WTC11 (cell line): ENCODE data around the gene USP11. TPM values are rescaled to one million over a fixed set of nuclear protein-coding genes. Genes with fewer than 3 reads are reported as not detected.

Experiments
- ATAC-seq: fragments of 200-7000 bp; cut with Tn5 transposase; 2 replicates; pipeline ENCODE4 v1.10.0; 2021; ENCODE audit warnings: mild to moderate bottlenecking, moderate library complexity
- CTCF ChIA-PET: fragments of 300-600 bp; sonication (Branson Sonifier 250); formaldehyde crosslinking; loops from one replicate; lab custom pipeline; 2021; ENCODE audit warnings: antibody characterized with exemption; lab: Charles Lee
- POLR2A ChIA-PET: fragments of 350-600 bp; sonication (Branson Sonifier 250); formaldehyde crosslinking; loops from one replicate; lab custom pipeline; 2021; ENCODE audit warnings: antibody characterized with exemption; lab: Charles Lee
- DNase-seq: peaks from one replicate; pipeline ENCODE4 v3.0.0; 2021; ENCODE audit warnings: low spot score
- H3K27ac Mint-ChIP-seq: 2 replicates; pipeline ENCODE4 v1.8.0; 2021; ENCODE audit warnings: mixed read lengths
- H3K27me3 Mint-ChIP-seq: 2 replicates; pipeline ENCODE4 v1.8.0; 2021; ENCODE audit warnings: low read depth, mild to moderate bottlenecking, moderate library complexity, mixed read lengths
- H3K36me3 Mint-ChIP-seq: 2 replicates; pipeline ENCODE4 v1.8.0; 2021; ENCODE audit warnings: mixed read lengths
- H3K4me1 Mint-ChIP-seq: 2 replicates; pipeline ENCODE4 v1.8.0; 2022; ENCODE audit warnings: mixed read lengths
- H3K4me3 Mint-ChIP-seq: 2 replicates; pipeline ENCODE4 v1.8.0; 2021; ENCODE audit warnings: mild to moderate bottlenecking, moderate library complexity, mixed read lengths
- H3K9me3 Mint-ChIP-seq: 2 replicates; pipeline ENCODE4 v1.8.0; 2021; ENCODE audit warnings: mixed read lengths
- ATF2 ChIP-seq: sonication (generic); formaldehyde crosslinking; IDR thresholded peaks from 2 replicates; pipeline ENCODE4 v1.8.1; 2022; ENCODE audit warnings: low read depth, missing genetic modification reagents, borderline replicate concordance
- CREM ChIP-seq: sonication (generic); formaldehyde crosslinking; IDR thresholded peaks from 2 replicates; pipeline ENCODE4 v1.8.1; 2022; ENCODE audit warnings: mild to moderate bottlenecking, missing genetic modification reagents, moderate library complexity
- ELF4 ChIP-seq: sonication (generic); formaldehyde crosslinking; IDR thresholded peaks from 2 replicates; pipeline ENCODE4 v1.8.1; 2022; ENCODE audit warnings: low read depth, mild to moderate bottlenecking, moderate library complexity, missing genetic modification reagents
- EMX1 ChIP-seq: fragments of 250-450 bp; sonication (Bioruptor Pico); IDR thresholded peaks from 2 replicates; pipeline ENCODE4 v1.8.0; 2021; ENCODE audit warnings: mild to moderate bottlenecking
- ERG ChIP-seq: fragments of 250-450 bp; sonication (Bioruptor Pico); IDR thresholded peaks from 2 replicates; pipeline ENCODE4 v1.8.0; 2021; ENCODE audit warnings: mild to moderate bottlenecking
- FOXP1 ChIP-seq: sonication (generic); formaldehyde crosslinking; IDR thresholded peaks from 2 replicates; pipeline ENCODE4 v1.8.0; 2022; ENCODE audit warnings: missing genetic modification reagents, mild to moderate bottlenecking, moderate library complexity, borderline replicate concordance
- GABPB1 ChIP-seq: sonication (generic); formaldehyde crosslinking; IDR thresholded peaks from 2 replicates; pipeline ENCODE4 v1.8.1; 2023; ENCODE audit warnings: mild to moderate bottlenecking, missing genetic modification reagents
- GRHL2 ChIP-seq: fragments of 250-450 bp; sonication (Bioruptor Pico); IDR thresholded peaks from 2 replicates; pipeline ENCODE4 v1.8.0; 2022; ENCODE audit warnings: mild to moderate bottlenecking, moderate library complexity; ENCODE audit not compliant: insufficient replicate concordance, severe bottlenecking
- JAZF1 ChIP-seq: fragments of 250-450 bp; sonication (Bioruptor Pico); IDR thresholded peaks from 2 replicates; pipeline ENCODE4 v1.9.0; 2021; ENCODE audit warnings: moderate library complexity, mild to moderate bottlenecking, inconsistent platforms
- MYBL2 ChIP-seq: sonication (generic); formaldehyde crosslinking; IDR thresholded peaks from 2 replicates; pipeline ENCODE4 v1.8.1; 2023; ENCODE audit warnings: mild to moderate bottlenecking, moderate library complexity, missing genetic modification reagents
- NR3C1 ChIP-seq: sonication (generic); formaldehyde crosslinking; conservative IDR thresholded peaks from 2 replicates; pipeline ENCODE4 v1.8.1; 2023; ENCODE audit warnings: low read depth, mild to moderate bottlenecking, missing genetic modification reagents
- SP1 ChIP-seq: sonication (generic); formaldehyde crosslinking; conservative IDR thresholded peaks from 2 replicates; pipeline ENCODE4 v1.8.1; 2022; ENCODE audit warnings: missing genetic modification reagents
- TEAD1 ChIP-seq: sonication (generic); formaldehyde crosslinking; IDR thresholded peaks from 2 replicates; pipeline ENCODE4 v1.8.0; 2022; ENCODE audit warnings: mild to moderate bottlenecking, missing genetic modification reagents
- ZBTB21 ChIP-seq: sonication (generic); formaldehyde crosslinking; IDR thresholded peaks from 2 replicates; pipeline ENCODE4 v1.8.1; 2023; ENCODE audit warnings: mild to moderate bottlenecking, missing genetic modification reagents, borderline replicate concordance
- ZNF219 ChIP-seq: sonication (generic); formaldehyde crosslinking; IDR thresholded peaks from 2 replicates; pipeline ENCODE4 v1.8.0; 2023; ENCODE audit warnings: missing genetic modification reagents, mild to moderate bottlenecking, borderline replicate concordance
- ZNF232 ChIP-seq: sonication (generic); formaldehyde crosslinking; IDR thresholded peaks from 2 replicates; pipeline ENCODE4 v1.8.0; 2022; ENCODE audit warnings: mild to moderate bottlenecking, missing genetic modification reagents
- ZNF317 ChIP-seq: sonication (generic); formaldehyde crosslinking; IDR thresholded peaks from 2 replicates; pipeline ENCODE4 v1.8.1; 2023; ENCODE audit warnings: low read depth, mild to moderate bottlenecking, moderate library complexity, missing genetic modification reagents, borderline replicate concordance
- ZNF416 ChIP-seq: fragments of 250-450 bp; sonication (Bioruptor Pico); IDR thresholded peaks from 2 replicates; pipeline ENCODE4 v1.9.0; 2021; ENCODE audit warnings: mild to moderate bottlenecking, inconsistent platforms
- total RNA-seq: library from RNA; stranded (reverse); gene quantifications from 3 replicates; pipeline ENCODE4 v1.2.3, GENCODE V29; 2021
- TF ChIP-seq, protein P1 (sequence below): sonication (generic); formaldehyde crosslinking; IDR thresholded peaks from 2 replicates; pipeline ENCODE4 v1.8.1; 2023; ENCODE audit warnings: mild to moderate bottlenecking, missing genetic modification reagents, moderate library complexity
- TF ChIP-seq, protein P2 (sequence below): sonication (generic); formaldehyde crosslinking; IDR thresholded peaks from 2 replicates; pipeline ENCODE4 v1.8.0; 2023; ENCODE audit warnings: mild to moderate bottlenecking, missing genetic modification reagents
- TF ChIP-seq, protein P3 (sequence below): sonication (generic); formaldehyde crosslinking; IDR thresholded peaks from 2 replicates; pipeline ENCODE4 v1.8.1; 2022; ENCODE audit warnings: mild to moderate bottlenecking, missing genetic modification reagents, moderate library complexity, borderline replicate concordance

USP11 gene
- total RNA-seq, 1 experiment from 2014 or later: 86.8 TPM

DNA sequence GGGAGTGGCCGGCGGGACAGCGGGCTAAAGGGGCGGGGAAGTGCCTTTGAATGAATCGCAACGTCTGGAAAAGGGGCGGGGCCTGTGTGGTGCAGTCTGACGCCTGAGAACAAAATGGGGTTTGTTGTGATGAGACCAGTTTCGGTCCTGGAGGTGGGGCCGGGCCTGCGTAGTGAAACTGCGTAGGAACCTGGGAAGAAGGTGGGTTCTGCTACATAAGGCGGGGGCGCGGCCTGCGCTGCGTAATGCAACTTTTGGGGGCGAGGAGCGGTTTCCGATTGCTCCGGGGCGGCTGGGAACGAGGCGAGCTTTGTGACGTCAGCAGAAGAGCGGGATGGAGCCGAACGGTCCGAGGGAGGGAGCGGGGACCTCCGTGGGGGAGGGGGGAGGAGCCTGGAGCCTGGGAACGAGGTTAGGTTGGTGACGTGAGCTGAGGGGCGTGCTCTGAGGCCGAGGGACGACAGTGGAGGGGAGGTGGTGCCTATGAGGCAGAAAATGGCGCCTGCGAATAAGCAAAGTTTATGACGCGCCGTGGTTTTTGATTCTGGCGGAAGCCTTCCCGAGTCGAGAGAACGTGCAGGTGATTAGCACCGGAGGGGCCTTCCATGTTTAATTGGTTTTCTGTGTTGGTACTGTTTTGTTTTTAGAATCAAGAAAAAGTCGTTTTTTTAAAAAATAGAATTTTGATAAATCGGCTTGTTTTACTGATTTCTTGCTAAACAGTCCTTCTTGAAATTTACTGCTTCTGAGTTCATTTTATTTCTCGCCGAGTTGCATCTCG, 714 bp downstream of the USP11 start:
- Mint-ChIP-seq H3K9me3 (no peaks in the 10 kb centered on the region), H3K4me1 (peaks cover 10% of the 10 kb centered on the region), H3K36me3 (peaks cover 7% of the 10 kb centered on the region)
- ATAC-seq: peak; percentile 89
- CTCF ChIA-PET: interaction anchor here (1.1 to 2.4 kb wide), 4 partner anchors 79 to 290 kb away, joined by 4 to 6 read pairs (median 6); no protein-coding TSS in a partner anchor
- TF ChIP-seq CREM (CRISPR knock-in tag) (peak; percentile 45; the same call in 1 of the 2 replicates), ZBTB21 (CRISPR knock-in tag) (peak; percentile 98), ZNF317 (CRISPR knock-in tag) (no peak), FOXP1 (CRISPR knock-in tag) (peak; percentile 6; the same call in 1 of the 2 replicates), MYBL2 (no peak), SP1 (CRISPR knock-in tag) (peak; percentile 28; the same call in 1 of the 2 replicates)
- TF ChIP-seq, all 79 proteins: peak for 4
- Mint-ChIP-seq H3K27ac (peak overlapping the region; percentile 100), H3K27me3 (no peaks in the 10 kb centered on the region), H3K4me3 (peak overlapping the region; percentile 93)
- peak; percentile 87 for DNase-seq
- POLR2A ChIA-PET: interaction anchor here (0.6 to 2.4 kb wide), 9 partner anchors 11 to 348 kb away, joined by 3 to 19 read pairs (median 4); partner anchors contain the start of genes CDK16 and RBM10

- no peak for ATAC-seq
- Mint-ChIP-seq H3K36me3 (peaks cover 4% of the 10 kb centered on the region), H3K27ac (peak overlapping the region; percentile 93), H3K4me3 (peak overlapping the region; percentile 93), H3K4me1 (peaks cover 10% of the 10 kb centered on the region), H3K27me3 (no peaks in the 10 kb centered on the region), H3K9me3 (no peaks in the 10 kb centered on the region)
- POLR2A ChIA-PET: no interaction called here
- no peak for DNase-seq
- CTCF ChIA-PET: no interaction called here
- TF ChIP-seq ZNF232 (CRISPR knock-in tag): no peak
- no peak for TF ChIP-seq ZNF416 (CRISPR knock-in tag)
- no peak for TF ChIP-seq GRHL2
- TF ChIP-seq EMX1 (CRISPR knock-in tag): no peak
- no peak for TF ChIP-seq ELF4
- TF ChIP-seq, protein P1, sequence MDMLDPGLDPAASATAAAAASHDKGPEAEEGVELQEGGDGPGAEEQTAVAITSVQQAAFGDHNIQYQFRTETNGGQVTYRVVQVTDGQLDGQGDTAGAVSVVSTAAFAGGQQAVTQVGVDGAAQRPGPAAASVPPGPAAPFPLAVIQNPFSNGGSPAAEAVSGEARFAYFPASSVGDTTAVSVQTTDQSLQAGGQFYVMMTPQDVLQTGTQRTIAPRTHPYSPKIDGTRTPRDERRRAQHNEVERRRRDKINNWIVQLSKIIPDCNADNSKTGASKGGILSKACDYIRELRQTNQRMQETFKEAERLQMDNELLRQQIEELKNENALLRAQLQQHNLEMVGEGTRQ (CRISPR knock-in tag): no peak
- no peak for TF ChIP-seq ERG (CRISPR knock-in tag)
- no peak for TF ChIP-seq SP1 (CRISPR knock-in tag)
- TF ChIP-seq ZNF219 (CRISPR knock-in tag): no peak
These were observed 1.8 kb downstream of the USP11 start for GRCh38 chrX:47234583-47234982.

DNA sequence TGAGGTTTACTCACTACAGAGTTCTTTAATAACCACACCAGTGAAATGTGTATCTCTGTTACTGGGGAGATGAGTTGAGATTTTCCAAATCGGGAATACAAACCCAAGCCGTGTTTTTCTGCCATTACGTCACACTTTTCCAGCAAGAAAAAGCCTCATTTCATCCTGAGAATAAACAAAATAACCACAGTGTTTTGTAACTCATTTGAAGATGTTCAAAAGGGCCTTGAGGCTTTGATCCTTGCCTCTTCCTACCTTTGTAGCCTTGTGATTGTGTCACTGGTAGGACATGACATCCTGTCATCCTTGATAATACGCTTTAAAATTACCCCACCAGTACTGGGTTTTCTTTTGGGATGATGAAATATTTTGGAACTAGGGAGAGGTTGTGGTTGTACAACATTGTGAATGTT, 2.9 kb downstream of the USP11 start:
- ChIA-PET CTCF (no interaction called here), POLR2A (interaction anchor here (1.0 kb wide), 1 partner anchor 18 kb away, joined by 3 read pairs; no protein-coding TSS in a partner anchor)
- peak overlapping the region; percentile 76 for H3K27ac Mint-ChIP-seq
- peaks cover 16% of the 10 kb centered on the region for H3K36me3 Mint-ChIP-seq
- H3K27me3 Mint-ChIP-seq: no peaks in the 10 kb centered on the region
- peak; percentile 75; the same call in 1 of the 2 replicates for TF ChIP-seq GABPB1 (CRISPR knock-in tag)
- no peak for TF ChIP-seq NR3C1
- H3K4me1 Mint-ChIP-seq: peaks cover 10% of the 10 kb centered on the region
- no peak for DNase-seq
- ATAC-seq: no peak
- no peaks in the 10 kb centered on the region for H3K9me3 Mint-ChIP-seq
- peak overlapping the region; percentile 29; the same call in 1 of the 2 replicates for H3K4me3 Mint-ChIP-seq

GRCh38 chrX:47239199-47239598, 6.4 kb downstream of the USP11 start:
- no peak for ATAC-seq
- ChIA-PET POLR2A (no interaction called here), CTCF (no interaction called here)
- Mint-ChIP-seq H3K27me3 (no peaks in the 10 kb centered on the region), H3K9me3 (no peaks in the 10 kb centered on the region), H3K36me3 (peaks cover 41% of the 10 kb centered on the region), H3K4me3 (no peak overlapping the region), H3K4me1 (peaks cover 8% of the 10 kb centered on the region), H3K27ac (no peak overlapping the region)
- TF ChIP-seq, protein P2, sequence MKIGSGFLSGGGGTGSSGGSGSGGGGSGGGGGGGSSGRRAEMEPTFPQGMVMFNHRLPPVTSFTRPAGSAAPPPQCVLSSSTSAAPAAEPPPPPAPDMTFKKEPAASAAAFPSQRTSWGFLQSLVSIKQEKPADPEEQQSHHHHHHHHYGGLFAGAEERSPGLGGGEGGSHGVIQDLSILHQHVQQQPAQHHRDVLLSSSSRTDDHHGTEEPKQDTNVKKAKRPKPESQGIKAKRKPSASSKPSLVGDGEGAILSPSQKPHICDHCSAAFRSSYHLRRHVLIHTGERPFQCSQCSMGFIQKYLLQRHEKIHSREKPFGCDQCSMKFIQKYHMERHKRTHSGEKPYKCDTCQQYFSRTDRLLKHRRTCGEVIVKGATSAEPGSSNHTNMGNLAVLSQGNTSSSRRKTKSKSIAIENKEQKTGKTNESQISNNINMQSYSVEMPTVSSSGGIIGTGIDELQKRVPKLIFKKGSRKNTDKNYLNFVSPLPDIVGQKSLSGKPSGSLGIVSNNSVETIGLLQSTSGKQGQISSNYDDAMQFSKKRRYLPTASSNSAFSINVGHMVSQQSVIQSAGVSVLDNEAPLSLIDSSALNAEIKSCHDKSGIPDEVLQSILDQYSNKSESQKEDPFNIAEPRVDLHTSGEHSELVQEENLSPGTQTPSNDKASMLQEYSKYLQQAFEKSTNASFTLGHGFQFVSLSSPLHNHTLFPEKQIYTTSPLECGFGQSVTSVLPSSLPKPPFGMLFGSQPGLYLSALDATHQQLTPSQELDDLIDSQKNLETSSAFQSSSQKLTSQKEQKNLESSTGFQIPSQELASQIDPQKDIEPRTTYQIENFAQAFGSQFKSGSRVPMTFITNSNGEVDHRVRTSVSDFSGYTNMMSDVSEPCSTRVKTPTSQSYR (CRISPR knock-in tag): no peak
- TF ChIP-seq, protein P3, sequence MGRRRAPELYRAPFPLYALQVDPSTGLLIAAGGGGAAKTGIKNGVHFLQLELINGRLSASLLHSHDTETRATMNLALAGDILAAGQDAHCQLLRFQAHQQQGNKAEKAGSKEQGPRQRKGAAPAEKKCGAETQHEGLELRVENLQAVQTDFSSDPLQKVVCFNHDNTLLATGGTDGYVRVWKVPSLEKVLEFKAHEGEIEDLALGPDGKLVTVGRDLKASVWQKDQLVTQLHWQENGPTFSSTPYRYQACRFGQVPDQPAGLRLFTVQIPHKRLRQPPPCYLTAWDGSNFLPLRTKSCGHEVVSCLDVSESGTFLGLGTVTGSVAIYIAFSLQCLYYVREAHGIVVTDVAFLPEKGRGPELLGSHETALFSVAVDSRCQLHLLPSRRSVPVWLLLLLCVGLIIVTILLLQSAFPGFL (CRISPR knock-in tag): no peak
- no peak for TF ChIP-seq ZNF232 (CRISPR knock-in tag)
- TF ChIP-seq JAZF1: no peak
- TF ChIP-seq ATF2 (CRISPR knock-in tag): no peak
- TF ChIP-seq TEAD1 (CRISPR knock-in tag): no peak
- DNase-seq: no peak
